DOHH2 (cell line): Measurements from ENCODE around the gene FBXW4.
A peak's percentile ranks its signal among the peaks of the same experiment; 100 is the strongest.

Experiments used
- H3F3A ChIP-seq: fragments of 200-600 bp; sonication (generic), shearing (Covaris generic); 2 replicates; pipeline ENCODE4 v1.6.0; 2016; ENCODE audit warnings: antibody characterized with exemption, mild to moderate bottlenecking; ENCODE audit not compliant: control insufficient read depth, insufficient read depth
- H3K27ac ChIP-seq: fragments of 200-600 bp; sonication (generic); 2 replicates; pipeline ENCODE4 v1.5.1; 2014; ENCODE audit warnings: low read depth, mild to moderate bottlenecking, low read length, moderate library complexity
- H3K27me3 ChIP-seq: fragments of 200-600 bp; sonication (generic); 2 replicates; pipeline ENCODE4 v1.6.1; 2014; ENCODE audit warnings: mild to moderate bottlenecking, low read length, mixed read lengths; ENCODE audit not compliant: control insufficient read depth
- H3K36me3 ChIP-seq: fragments of 200-600 bp; sonication (generic); 2 replicates; pipeline ENCODE4 v1.6.1; 2014; ENCODE audit warnings: mild to moderate bottlenecking, low read length, moderate library complexity, mixed read lengths; ENCODE audit not compliant: control insufficient read depth
- H3K4me1 ChIP-seq: fragments of 200-600 bp; sonication (generic); 2 replicates; pipeline ENCODE4 v1.6.1; 2014; ENCODE audit warnings: mild to moderate bottlenecking, low read length, mixed read lengths; ENCODE audit not compliant: control insufficient read depth
- H3K4me2 ChIP-seq: fragments of 200-600 bp; sonication (generic); 2 replicates; pipeline ENCODE4 v1.6.0; 2014; ENCODE audit warnings: mild to moderate bottlenecking, low read length, moderate library complexity
- H3K4me3 ChIP-seq: fragments of 200-600 bp; sonication (generic); 2 replicates; pipeline ENCODE4 v1.5.1; 2014; ENCODE audit warnings: mild to moderate bottlenecking, low read length, mixed read lengths
- H3K79me2 ChIP-seq: fragments of 200-600 bp; sonication (generic); 2 replicates; pipeline ENCODE4 v1.6.1; 2014; ENCODE audit warnings: mild to moderate bottlenecking, low read length, mixed read lengths; ENCODE audit not compliant: control insufficient read depth
- H3K9me2 ChIP-seq: fragments of 200-600 bp; sonication (generic); replicated peaks from 2 replicates; pipeline ENCODE4 v1.6.1; 2014; ENCODE audit warnings: mild to moderate bottlenecking, low read length, mixed read lengths; ENCODE audit not compliant: control insufficient read depth
- H3K9me3 ChIP-seq: fragments of 200-600 bp; sonication (generic); 2 replicates; pipeline ENCODE4 v1.6.1; 2014; ENCODE audit warnings: antibody characterized with exemption, low read length, mixed read lengths; ENCODE audit not compliant: control insufficient read depth, insufficient read depth
- H4K20me1 ChIP-seq: fragments of 200-600 bp; sonication (generic); 2 replicates; pipeline ENCODE4 v1.6.0; 2014; ENCODE audit warnings: low read depth, mild to moderate bottlenecking, antibody characterized with exemption, low read length, moderate library complexity; ENCODE audit not compliant: control insufficient read depth, insufficient read depth
- EZH2phosphoT487 ChIP-seq: fragments of 200-600 bp; sonication (generic); IDR thresholded peaks from 2 replicates; pipeline ENCODE4 v1.6.1; 2017; ENCODE audit warnings: borderline replicate concordance, mild to moderate bottlenecking, antibody characterized with exemption, low read length, moderate library complexity, mixed read lengths
- TF ChIP-seq, protein P1 (sequence below): fragments of 200-600 bp; sonication (generic); IDR thresholded peaks from one replicate; pipeline ENCODE4 v1.5.1; 2014; ENCODE audit warnings: antibody characterized with exemption, mild to moderate bottlenecking, low read depth, low read length; ENCODE audit not compliant: poor library complexity, severe bottlenecking

Gene FBXW4

DNA sequence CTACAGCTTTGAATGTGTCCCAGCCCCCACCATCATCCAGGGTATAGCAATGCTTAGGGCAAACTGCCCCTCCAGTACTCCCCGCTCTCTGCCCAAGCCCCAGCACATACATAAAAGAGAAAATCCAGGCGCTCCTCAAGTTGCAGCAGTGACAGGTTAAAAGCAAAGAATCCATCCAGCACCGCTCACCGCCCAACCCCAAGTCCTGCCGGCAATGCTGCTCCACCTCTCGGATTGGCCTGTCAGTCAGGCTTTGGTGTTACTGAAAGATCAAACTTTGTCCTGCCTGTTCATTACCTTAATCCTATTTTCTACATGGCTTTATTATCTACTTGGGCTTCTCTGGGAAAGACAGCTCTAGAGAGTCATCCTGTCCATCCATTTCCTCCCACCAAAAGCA lies 75.0 kb downstream of the FBXW4 start:
- Histone ChIP-seq H3K4me1 (peaks cover 47% of the 10 kb centered on the region), H3K27me3 (no peaks in the 10 kb centered on the region), H3K27ac (no peak overlapping the region), H3K4me3 (no peak overlapping the region), H4K20me1 (peaks cover 5% of the 10 kb centered on the region), H3K79me2 (no peaks in the 10 kb centered on the region), H3K36me3 (peaks cover 69% of the 10 kb centered on the region), H3K9me2 (no peaks in the 10 kb centered on the region), H3F3A (peaks cover 13% of the 10 kb centered on the region), H3K4me2 (no peak overlapping the region), H3K9me3 (no peaks in the 10 kb centered on the region)
- TF ChIP-seq EZH2phosphoT487: no peak
- TF ChIP-seq, protein P1, sequence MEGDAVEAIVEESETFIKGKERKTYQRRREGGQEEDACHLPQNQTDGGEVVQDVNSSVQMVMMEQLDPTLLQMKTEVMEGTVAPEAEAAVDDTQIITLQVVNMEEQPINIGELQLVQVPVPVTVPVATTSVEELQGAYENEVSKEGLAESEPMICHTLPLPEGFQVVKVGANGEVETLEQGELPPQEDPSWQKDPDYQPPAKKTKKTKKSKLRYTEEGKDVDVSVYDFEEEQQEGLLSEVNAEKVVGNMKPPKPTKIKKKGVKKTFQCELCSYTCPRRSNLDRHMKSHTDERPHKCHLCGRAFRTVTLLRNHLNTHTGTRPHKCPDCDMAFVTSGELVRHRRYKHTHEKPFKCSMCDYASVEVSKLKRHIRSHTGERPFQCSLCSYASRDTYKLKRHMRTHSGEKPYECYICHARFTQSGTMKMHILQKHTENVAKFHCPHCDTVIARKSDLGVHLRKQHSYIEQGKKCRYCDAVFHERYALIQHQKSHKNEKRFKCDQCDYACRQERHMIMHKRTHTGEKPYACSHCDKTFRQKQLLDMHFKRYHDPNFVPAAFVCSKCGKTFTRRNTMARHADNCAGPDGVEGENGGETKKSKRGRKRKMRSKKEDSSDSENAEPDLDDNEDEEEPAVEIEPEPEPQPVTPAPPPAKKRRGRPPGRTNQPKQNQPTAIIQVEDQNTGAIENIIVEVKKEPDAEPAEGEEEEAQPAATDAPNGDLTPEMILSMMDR: no peak

DNA sequence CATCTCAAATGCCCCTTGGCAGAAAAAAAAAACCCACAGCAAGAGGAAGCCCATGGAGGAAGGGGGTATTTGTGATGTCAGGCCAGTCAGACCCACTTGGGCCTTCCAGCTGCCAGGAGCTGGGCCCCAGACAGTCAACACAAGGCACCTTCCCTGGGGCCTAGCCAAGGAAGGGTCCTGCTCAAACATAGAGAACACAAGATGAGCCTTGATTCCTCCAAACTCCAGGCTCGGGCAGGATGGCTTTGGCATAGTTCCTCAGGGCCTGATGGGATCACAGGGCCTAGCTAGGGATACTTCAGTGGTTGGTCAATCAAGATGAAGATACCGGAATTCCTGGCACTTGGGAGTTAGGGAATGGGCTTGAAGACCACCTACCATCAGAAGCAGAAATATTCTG lies 76.1 kb downstream of the FBXW4 start:
- Histone ChIP-seq H3F3A (peaks cover 13% of the 10 kb centered on the region), H3K79me2 (no peaks in the 10 kb centered on the region), H3K27ac (peak overlapping the region; percentile 86), H4K20me1 (peaks cover 5% of the 10 kb centered on the region), H3K36me3 (peaks cover 61% of the 10 kb centered on the region), H3K4me1 (peaks cover 40% of the 10 kb centered on the region), H3K4me3 (peak overlapping the region; percentile 22; the same call in 1 of the 2 replicates), H3K9me2 (no peaks in the 10 kb centered on the region), H3K4me2 (peak overlapping the region; percentile 75), H3K27me3 (no peaks in the 10 kb centered on the region), H3K9me3 (no peaks in the 10 kb centered on the region)
- no peak for TF ChIP-seq EZH2phosphoT487
- TF ChIP-seq, protein P1: no peak

DNA sequence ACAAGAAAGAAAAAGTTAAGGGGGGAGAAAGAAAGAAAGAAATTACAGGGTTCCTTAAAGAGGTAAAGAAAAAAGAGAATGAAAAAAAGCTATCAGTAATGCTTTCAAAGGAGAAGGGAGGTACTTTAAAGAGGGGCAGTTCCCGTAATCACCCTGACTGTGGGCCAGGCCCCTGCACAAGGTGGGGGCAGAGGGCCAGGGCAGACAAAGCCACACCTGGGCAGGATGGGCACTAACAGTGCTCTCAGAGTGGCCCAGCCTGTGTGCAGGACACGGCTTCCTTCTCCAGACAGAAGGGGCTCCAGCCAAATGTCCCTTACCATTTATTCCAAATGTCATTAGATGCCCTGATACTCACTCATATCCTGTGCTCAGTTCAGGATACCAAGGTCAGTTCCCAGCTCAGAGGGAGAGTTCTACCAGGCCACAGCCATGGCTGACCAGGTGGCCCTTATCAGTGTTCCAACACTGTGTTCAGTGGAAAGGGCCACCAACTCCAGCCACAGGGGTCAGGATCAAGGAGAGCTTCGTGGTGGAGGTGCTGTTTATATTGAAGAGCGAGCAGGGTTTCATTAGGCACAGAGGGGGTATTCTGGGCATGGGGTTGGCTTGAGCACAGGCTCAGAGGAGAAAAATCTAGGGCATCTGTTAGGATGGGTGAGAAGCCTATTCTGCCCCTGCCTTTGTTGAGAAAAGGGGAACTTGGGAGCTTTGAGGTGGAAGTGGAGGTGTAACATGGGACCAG lies 77.0 kb downstream of the FBXW4 start:
- H3F3A ChIP-seq: peaks cover 13% of the 10 kb centered on the region
- H3K27me3 ChIP-seq: no peaks in the 10 kb centered on the region
- H3K4me2 ChIP-seq: peak overlapping the region; percentile 75
- H3K79me2 ChIP-seq: no peaks in the 10 kb centered on the region
- no peak for TF ChIP-seq EZH2phosphoT487
- TF ChIP-seq, protein P1: no peak
- peak overlapping the region; percentile 86 for H3K27ac ChIP-seq
- no peaks in the 10 kb centered on the region for H3K9me2 ChIP-seq
- no peaks in the 10 kb centered on the region for H3K9me3 ChIP-seq
- H3K36me3 ChIP-seq: peaks cover 55% of the 10 kb centered on the region
- peak overlapping the region; percentile 57 for H3K4me3 ChIP-seq
- H3K4me1 ChIP-seq: peaks cover 40% of the 10 kb centered on the region
- H4K20me1 ChIP-seq: peaks cover 5% of the 10 kb centered on the region
